GM19467 (cell line): Measurements from ENCODE around the gene DEFB131A.
"Not testable (repeated sequence)": the region's sequence is repeated elsewhere in the genome, so short reads cannot be mapped to it uniquely, and the experiment has no call there.

Experiments used
- ATAC-seq: cut with Tn5 transposase; IDR thresholded peaks from one replicate; pipeline ENCODE4 v1.9.1; 2021; ENCODE audit warnings: mild to moderate bottlenecking, moderate library complexity; ENCODE audit not compliant: unreplicated experiment

DEFB131A gene

GRCh38 chr4:9444114-9444513 lies at the start of gene DEFB131A:
DEFB131A (plus strand) TSS chr4:9444414; CDS start chr4:9444534, 120 bp downstream.
- ATAC-seq, result not testable (repeated sequence)

GRCh38 chr4:9405774-9406173 lies 38.4 kb upstream of the DEFB131A start:
- not testable (repeated sequence) for ATAC-seq

GRCh38 chr4:9406491-9406890 lies 37.7 kb upstream of the DEFB131A start:
- ATAC-seq, result not testable (repeated sequence)

- ATAC-seq, result no peak
These were observed 34.4 kb upstream of the DEFB131A start for GRCh38 chr4:9409793-9410192.

- not testable (repeated sequence) for ATAC-seq
These were observed 22.2 kb upstream of the DEFB131A start for GRCh38 chr4:9421884-9422455.

- not testable (repeated sequence) for ATAC-seq
These were observed 18.3 kb upstream of the DEFB131A start for GRCh38 chr4:9425916-9426315.

- ATAC-seq, result not testable (repeated sequence)
These were observed 14.2 kb upstream of the DEFB131A start for GRCh38 chr4:9430061-9430460.

GRCh38 chr4:9433320-9433719 lies 10.9 kb upstream of the DEFB131A start:
- ATAC-seq, result not testable (repeated sequence)

- ATAC-seq, result not testable (repeated sequence)
These were observed 7.5 kb upstream of the DEFB131A start for GRCh38 chr4:9436728-9437127.

GRCh38 chr4:9442355-9442754 lies 1.9 kb upstream of the DEFB131A start:
- not testable (repeated sequence) for ATAC-seq

- not testable (repeated sequence) for ATAC-seq
These were observed 467 bp downstream of the DEFB131A start for GRCh38 chr4:9444681-9445080.

- ATAC-seq, result not testable (repeated sequence)
These were observed 8.0 kb downstream of the DEFB131A start for GRCh38 chr4:9452251-9452650.

- not testable (repeated sequence) for ATAC-seq
These were observed 10.1 kb downstream of the DEFB131A start for GRCh38 chr4:9454284-9454683.

- not testable (repeated sequence) for ATAC-seq
These were observed 10.8 kb downstream of the DEFB131A start for GRCh38 chr4:9455046-9455445.

- not testable (repeated sequence) for ATAC-seq
These were observed 35.3 kb downstream of the DEFB131A start for GRCh38 chr4:9479466-9479865.

GRCh38 chr4:9480066-9480465 lies 35.9 kb downstream of the DEFB131A start:
- not testable (repeated sequence) for ATAC-seq

GRCh38 chr4:9482871-9483270 lies 38.7 kb downstream of the DEFB131A start:
- ATAC-seq, result not testable (repeated sequence)

GRCh38 chr4:9483682-9484081 lies 39.5 kb downstream of the DEFB131A start:
- ATAC-seq, result not testable (repeated sequence)

- not testable (repeated sequence) for ATAC-seq
These were observed 42.7 kb downstream of the DEFB131A start for GRCh38 chr4:9486880-9487279.

- ATAC-seq, result not testable (repeated sequence)
These were observed 44.6 kb downstream of the DEFB131A start for GRCh38 chr4:9488796-9489195.

- not testable (repeated sequence) for ATAC-seq
These were observed 46.3 kb downstream of the DEFB131A start for GRCh38 chr4:9490496-9490895.

- ATAC-seq, result not testable (repeated sequence)
These were observed 46.8 kb downstream of the DEFB131A start for GRCh38 chr4:9490986-9491385.

- ATAC-seq, result not testable (repeated sequence)
These were observed 49.4 kb downstream of the DEFB131A start for GRCh38 chr4:9493589-9493988.
